ENCODE results near the gene C22orf23.

The C22orf23 gene

DNA sequence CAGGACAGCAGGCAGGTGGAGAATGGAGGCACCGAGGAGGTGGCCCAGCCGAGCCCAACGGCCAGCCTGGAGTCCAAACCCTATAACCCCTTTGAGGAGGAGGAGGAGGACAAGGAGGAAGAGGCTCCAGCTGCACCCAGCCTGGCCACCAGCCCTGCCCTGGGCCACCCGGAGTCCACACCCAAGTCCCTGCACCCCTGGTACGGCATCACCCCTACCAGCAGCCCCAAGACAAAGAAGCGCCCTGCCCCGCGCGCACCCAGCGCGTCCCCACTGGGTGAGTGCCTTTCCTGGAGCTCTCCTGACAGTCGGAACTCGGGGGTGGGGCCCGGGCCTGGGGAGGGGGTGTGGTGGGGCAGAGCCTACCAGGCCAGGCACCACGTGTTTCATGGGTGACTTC lies 27.6 kb downstream of the C22orf23 start:
- no peak overlapping the region for H3K27ac ChIP-seq
- TF ChIP-seq ZFX (IDR thresholded peaks at IDR 0.05) = no peak
- TF ChIP-seq, protein P1, sequence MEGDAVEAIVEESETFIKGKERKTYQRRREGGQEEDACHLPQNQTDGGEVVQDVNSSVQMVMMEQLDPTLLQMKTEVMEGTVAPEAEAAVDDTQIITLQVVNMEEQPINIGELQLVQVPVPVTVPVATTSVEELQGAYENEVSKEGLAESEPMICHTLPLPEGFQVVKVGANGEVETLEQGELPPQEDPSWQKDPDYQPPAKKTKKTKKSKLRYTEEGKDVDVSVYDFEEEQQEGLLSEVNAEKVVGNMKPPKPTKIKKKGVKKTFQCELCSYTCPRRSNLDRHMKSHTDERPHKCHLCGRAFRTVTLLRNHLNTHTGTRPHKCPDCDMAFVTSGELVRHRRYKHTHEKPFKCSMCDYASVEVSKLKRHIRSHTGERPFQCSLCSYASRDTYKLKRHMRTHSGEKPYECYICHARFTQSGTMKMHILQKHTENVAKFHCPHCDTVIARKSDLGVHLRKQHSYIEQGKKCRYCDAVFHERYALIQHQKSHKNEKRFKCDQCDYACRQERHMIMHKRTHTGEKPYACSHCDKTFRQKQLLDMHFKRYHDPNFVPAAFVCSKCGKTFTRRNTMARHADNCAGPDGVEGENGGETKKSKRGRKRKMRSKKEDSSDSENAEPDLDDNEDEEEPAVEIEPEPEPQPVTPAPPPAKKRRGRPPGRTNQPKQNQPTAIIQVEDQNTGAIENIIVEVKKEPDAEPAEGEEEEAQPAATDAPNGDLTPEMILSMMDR (conservative IDR thresholded peaks at IDR 0.05) = no peak

DNA sequence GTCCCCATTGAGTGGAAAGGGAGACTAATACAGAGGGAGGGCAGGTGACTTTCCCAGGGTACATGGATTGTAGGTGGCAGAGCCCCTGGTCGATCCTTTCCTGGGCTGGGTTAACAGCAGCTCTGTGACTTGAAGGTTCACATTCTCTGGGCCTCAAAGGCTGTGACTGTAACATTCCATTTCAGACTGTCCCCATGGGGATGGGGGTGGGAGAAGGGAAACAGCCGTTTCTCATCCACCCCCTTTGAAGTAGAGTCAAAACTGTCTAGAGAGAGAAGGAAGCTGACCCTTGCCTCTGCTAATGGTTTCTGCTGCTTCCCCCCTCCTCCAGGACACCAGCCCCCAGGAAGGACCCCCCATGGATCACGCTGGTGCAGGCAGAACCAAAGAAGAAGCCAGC lies 28.1 kb downstream of the C22orf23 start:
- TF ChIP-seq, protein P1 (conservative IDR thresholded peaks at IDR 0.05) = no peak
- no peak for TF ChIP-seq ZFX (IDR thresholded peaks at IDR 0.05)
- H3K27ac ChIP-seq = no peak overlapping the region

DNA sequence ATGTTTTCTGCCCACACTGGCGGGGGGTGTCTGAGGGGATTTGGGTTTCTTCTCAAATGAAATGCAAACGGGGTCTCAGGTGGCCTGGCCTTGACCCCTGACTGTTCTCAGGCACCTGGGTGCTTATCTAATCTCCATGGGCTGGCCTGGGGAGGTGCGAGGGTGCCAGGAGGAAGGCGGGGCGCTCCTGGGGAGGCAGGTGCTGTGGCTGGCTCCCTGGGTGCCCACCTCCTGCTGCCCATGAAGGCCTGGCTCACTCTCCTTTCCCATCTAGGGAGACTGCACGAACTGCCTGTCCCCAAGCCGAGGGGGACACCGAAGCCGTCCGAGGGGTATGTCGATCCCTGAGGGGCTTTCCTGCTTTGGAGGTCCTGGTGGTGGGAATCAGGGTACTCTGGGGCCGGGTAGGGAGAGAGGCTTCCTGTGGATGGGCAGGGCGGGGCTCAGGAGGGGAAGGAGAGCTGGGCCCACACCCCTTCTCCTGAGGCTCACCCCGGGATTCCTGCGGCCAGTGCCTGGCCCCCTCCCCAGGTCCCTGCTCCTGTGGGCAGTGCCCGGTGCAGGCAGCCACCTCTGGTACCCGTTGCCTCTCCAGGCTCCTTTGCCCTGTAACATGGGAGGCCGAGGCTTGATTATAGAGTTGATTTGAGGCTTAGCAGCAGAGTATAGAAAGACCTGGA lies 28.9 kb downstream of the C22orf23 start:
- H3K27ac ChIP-seq = no peak overlapping the region

DNA sequence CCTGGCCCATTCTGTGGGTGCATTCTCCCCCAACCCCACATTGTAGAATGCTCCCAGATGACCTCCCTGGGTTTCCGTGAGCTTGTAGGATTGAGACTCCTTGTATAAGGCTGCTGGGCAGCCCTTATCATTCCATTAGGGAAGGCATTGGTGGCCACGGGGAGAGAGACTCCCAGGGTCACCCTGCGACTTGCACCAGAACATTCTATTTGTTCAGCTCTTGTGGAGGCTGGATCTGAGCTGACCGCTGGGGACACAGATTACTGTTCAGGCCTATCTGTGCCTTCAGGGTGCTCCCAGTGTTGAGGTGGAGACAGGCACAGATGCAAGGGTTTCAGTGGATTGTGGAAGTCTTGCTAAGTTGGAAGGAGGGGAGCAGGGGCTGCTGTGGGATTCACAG lies 29.5 kb downstream of the C22orf23 start:
- TF ChIP-seq ZFX (IDR thresholded peaks at IDR 0.05) = no peak
- TF ChIP-seq, protein P1 (conservative IDR thresholded peaks at IDR 0.05) = no peak
- H3K27ac ChIP-seq = no peak overlapping the region

More for the DNA sequence above, 28.9 kb downstream of the C22orf23 start:
- TF ChIP-seq, protein P1 (conservative IDR thresholded peaks at IDR 0.05) = no peak
- no peak for TF ChIP-seq ZFX (IDR thresholded peaks at IDR 0.05)

DNA sequence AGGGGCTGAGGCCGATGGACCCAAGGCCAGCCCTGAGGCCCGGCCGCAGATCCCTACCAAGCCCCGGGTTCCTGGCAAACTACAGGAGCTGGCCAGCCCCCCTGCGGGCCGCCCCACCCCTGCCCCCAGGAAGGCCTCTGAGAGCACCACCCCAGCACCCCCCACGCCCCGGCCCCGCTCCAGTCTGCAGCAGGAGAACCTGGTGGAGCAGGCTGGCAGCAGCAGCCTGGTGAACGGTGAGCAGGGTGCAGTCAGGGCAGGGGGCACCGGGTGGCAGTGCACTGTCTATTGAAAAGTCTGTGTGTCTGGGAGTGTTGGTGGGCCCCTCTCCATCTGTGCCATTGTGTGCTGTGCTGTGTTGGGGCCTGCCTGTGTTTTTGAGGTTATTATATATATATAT lies 31.2 kb downstream of the C22orf23 start:
- no peak overlapping the region for H3K27ac ChIP-seq
- TF ChIP-seq, protein P1 (conservative IDR thresholded peaks at IDR 0.05) = no peak
- TF ChIP-seq ZFX (IDR thresholded peaks at IDR 0.05) = no peak

DNA sequence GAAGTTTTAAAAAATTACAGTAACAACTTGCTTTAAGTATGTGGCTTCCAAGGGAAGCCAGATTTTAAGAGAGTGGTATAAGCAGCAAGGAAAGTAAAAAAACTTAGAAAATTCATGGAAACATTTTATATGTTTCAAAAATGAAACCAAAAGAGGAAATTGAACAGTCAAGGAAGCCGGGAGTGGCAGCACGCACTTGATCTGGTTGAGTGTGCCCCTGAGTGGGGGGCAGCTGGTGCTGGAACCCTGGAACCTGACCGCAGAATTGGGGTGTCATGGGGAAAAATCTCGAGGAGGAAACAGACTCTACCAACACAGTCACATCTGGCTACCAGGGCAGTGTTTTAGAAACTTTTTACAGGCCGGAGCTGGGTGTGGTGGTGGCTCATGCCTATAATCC lies 33.3 kb downstream of the C22orf23 start:
- TF ChIP-seq, protein P1 (conservative IDR thresholded peaks at IDR 0.05) = no peak
- no peak for TF ChIP-seq ZFX (IDR thresholded peaks at IDR 0.05)
- H3K27ac ChIP-seq = no peak overlapping the region

DNA sequence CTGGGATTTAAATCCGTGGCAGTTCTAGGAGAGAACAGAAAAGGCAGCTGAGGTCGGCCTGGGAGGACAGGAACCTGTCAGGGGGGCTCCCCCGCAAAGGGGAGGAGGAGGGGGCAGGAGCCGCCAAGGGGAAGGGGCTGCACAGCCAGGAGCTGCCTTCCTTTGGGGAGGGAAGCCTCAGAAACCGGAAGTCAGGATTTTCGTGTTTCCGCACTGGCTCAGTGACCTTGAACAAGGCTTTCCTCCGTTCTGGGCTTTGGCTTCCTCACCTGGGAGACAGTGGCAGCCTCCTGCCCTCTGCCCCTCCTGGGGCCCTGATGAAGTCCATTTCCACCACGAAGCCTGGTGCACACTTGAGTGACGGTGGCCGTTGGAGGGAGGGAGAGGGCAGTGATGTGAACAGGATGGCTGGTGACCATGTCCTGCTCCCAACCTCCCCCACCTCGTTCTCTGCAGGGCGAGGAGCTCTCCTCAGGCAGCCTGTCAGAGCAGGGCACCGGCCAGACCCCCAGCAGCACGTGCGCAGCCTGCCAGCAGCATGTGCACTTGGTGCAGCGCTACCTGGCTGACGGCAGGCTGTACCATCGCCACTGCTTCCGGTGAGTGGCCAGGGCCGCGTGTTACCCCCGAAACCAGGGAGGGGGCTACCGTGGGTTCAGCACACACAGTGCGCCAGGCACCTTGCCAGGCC lies 34.7 kb downstream of the C22orf23 start:
- H3K27ac ChIP-seq = no peak overlapping the region
- TF ChIP-seq, protein P1 (conservative IDR thresholded peaks at IDR 0.05) = no peak
- no peak for TF ChIP-seq ZFX (IDR thresholded peaks at IDR 0.05)
